NCI-H1092 (cell line): ENCODE data around the gene C11orf52.
"Not testable (repeated sequence)": the region's sequence is repeated elsewhere in the genome, so short reads cannot be mapped to it uniquely, and the experiment has no call there.

Experiments
- DNase-seq: peaks from one replicate; lab custom pipeline; 2025; lab: John Stamatoyannopoulos, UW

The C11orf52 gene

DNA sequence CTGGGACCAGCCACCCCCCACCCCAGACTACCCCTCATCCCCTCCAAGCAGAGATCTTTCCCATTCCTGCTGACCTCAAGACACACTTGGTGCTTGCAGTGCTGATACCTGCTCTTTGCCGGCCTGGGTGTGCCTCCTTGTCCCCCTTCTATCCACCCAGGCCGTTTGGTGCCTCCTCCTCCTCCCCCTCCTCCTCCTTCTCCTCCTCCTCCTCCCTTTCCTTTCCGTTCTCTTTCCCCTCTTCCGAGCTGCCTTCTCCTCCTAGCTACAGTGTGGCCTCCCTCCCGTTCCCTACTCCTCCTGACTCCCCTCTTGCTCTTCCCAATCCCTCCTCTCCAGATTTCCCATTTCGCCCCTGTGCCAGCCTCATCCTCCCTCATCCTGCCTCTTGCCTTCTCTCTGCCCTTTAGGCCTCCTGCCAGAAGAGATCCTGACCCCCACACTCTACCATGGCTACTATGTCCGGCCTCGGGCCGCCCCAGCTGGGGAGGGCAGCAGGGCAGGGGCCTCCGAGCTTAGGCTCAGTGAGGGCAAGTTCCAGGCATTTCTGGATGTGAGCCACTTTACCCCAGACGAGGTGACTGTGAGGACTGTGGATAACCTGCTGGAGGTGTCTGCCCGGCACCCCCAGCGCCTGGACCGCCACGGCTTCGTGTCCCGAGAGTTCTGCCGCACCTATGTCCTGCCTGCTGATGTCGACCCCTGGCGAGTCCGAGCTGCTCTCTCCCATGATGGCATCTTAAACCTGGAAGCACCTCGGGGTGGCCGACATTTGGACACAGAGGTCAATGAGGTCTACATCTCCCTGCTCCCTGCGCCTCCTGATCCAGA, 5.5 kb upstream of the C11orf52 start:
- DNase-seq, result no peak

DNA sequence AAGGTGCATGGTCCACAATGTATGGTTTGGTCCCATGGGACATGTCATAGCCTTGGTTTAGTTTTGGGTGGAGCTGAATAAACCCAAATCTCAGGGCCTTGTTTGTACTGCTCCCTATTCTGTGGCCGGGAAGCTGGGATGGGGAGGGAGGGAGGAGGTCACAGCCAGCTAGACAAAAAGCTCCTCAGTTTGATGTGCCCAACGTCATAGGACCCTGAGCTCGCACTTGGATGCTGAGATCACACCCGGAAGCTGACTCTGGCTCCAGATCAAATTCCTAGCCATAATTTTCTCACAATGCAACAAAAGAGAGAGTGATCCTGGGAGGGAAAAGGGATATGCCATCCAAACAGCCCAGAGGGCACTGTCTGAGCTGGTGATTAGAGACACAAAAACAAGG, 4.7 kb upstream of the C11orf52 start:
- DNase-seq, result no peak

DNA sequence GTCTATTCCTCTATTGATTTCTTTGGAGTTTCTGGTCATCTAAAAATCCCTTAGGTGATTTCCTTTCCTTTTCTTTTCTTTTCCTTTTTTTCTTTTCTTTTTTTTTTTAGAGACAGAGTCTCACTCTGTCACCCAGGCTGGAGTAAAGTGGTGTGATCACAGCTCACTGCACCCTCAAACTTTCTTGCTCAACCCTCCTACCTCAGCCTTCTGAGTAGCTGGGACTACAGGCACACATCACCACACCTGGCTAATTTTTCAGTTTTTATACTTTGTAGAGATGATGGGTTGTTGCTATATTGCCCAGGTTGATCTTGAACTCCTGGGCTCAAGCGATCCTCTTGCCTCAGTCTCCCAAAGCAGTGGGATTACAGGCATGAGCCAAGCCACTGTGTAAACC, 1.9 kb upstream of the C11orf52 start:
- DNase-seq, result no peak

DNA sequence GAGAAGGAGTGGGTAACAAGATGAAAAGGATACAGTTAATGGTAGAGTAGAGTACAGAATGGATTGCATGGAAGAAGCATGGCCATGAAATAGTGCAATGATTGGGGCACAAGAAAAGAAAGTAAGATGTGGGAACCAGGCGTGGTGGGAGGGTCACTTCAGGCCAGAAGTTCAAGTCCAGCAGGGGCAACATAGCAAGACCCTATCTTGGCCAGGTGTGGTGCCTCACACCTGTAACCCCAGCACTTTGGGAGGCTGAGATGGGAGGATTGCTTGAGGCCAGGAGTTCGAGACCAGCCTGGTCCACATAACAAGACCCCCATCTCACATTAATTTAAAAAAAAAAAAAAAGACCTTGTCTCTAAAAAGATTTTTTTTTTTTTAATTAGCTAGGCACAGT, 1.4 kb upstream of the C11orf52 start:
- no peak for DNase-seq

DNA sequence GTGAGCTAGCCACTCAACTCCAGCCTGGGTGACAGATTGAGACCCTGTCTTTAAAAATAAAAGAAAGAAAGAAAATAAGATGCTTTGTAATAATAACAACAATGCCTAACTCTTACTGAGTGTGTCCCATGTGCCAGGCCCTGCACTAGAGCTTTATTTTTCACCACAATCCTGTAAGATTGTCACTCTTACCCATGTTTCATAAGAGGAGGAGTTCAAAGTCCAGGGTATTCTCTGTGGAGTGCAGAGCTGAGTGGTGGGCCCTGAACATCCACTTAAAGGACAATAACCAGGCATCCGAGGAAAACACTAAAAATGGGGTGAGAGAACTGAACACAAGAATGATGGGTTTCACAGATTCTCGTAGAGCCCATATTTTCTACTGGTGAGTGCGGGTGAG, 925 bp upstream of the C11orf52 start:
- DNase-seq, result no peak

DNA sequence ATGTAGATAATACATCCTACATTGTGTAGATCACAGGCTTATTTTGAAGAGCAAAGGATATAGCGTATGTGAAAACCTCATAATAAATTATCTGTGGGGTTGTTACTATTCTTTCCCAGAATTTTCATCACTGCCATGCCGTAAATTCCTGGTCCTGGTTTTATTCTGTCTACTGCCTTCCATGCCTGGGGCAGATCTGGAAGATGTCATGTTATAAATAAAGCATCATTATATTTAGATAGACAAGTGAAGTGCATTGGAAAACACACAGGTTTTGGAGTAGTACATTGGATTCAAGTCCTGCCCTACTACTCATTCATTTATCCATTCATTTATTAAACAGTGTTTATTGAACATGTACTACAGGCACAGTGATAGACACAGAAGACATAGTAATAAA, 2.2 kb downstream of the C11orf52 start:
- DNase-seq, result no peak

DNA sequence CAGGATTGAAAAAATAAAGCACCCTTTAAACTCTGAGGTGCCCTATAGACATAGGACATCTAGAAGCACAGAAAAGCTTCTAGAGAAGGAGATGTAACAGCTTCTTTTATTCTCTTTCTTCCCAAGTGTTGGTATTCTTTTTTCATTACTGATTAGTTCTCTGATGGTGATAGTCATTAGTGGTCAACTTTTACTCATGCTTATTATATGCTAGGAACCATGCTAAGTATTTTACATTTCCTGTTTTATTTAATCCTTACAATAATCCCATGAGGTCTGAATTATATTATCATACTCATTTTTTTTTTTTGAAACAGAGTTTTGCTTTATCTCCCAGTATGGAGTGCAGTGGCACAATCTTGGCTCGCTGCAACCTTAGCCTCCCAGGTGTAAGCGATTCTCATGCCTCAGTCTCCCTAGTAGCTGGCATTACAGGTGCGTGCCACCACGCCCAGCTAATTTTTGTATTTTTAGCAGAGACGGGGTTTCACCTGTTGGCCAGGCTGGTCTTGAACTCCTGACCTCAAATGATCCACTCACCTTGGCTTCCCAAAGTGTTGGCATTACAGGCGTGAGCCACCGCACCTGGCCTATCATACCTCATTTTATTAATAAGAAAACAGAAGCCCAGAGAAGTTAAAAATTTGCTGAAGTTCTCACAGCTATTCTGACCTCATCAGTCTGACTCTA, 3.0 kb downstream of the C11orf52 start:
- DNase-seq, result no peak

DNA sequence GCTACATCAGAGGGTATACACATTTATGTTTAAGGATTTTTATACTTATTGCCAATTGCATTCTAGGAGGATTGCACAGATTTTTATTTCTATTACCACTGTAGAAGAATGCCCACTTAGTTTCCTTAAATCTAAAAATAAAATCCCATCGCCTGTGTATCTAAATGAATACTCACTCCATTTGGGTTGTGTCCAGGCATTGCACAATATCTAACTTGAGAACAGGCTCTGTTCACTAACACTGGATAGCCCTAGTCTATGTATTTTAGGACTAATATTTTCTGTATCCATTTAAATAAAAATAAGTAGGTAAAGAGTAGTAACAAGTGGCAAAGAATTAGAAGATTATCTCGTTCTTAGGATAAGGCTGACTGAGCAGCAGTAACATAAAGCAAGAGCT, 4.1 kb downstream of the C11orf52 start:
- DNase-seq, result no peak

DNA sequence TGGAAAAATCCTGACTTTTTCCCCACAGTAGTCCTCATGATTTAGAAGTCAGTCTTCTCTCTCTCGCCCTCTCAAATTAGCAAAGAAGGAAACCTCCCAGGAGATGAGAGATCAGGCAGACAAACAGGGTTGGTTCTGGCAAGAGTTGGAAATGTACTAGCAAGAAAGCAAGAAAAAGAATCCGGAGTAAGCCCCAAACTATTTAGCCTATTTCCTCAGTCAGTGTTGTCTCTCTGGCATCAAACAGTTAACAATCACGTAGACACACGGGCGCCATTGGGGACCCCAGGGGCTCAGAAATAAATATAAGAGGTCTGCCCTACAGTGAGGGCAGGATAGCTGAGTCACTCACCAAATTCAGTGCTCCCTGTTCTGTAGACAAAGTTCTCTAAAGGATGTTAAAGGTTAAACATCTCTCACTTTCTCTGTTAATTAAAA, 4.7 kb downstream of the C11orf52 start:
- no peak for DNase-seq

DNA sequence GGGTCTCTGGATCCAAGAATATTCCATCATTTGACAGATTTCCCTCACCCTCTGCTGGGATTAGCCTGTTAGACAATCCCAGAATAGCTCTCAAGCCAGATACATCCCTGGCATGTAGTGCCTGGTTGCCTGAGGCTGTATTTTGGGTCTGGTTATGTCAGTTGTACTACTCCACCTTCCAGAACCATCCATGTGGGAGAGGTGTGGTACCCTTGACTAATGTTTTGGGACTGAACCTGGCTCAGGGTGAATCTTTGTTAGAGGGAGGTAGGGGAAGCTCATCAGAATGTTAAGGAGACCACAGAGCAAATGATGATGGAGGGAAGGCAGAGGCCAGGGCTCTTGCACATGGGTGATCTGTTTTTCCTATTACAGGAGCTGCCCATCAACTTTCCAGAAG, 5.2 kb downstream of the C11orf52 start:
- DNase-seq, result no peak

DNA sequence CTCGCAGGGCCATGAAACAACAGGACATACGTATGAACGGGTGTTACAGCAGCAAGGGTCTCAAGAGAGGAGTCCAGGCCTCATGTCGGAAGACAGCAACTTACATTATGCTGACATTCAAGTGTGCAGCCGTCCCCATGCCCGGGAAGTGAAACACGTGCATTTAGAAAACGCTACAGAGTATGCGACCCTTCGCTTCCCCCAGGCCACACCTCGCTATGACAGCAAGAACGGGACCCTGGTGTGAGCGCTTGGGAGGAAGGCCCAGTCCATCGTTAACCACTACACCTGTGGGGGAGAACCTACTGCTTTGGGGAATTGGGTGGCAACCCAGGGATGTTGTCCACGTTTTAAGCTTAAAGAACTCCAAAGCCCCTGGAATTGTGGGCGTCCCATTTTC, 7.2 kb downstream of the C11orf52 start:
- DNase-seq, result no peak

DNA sequence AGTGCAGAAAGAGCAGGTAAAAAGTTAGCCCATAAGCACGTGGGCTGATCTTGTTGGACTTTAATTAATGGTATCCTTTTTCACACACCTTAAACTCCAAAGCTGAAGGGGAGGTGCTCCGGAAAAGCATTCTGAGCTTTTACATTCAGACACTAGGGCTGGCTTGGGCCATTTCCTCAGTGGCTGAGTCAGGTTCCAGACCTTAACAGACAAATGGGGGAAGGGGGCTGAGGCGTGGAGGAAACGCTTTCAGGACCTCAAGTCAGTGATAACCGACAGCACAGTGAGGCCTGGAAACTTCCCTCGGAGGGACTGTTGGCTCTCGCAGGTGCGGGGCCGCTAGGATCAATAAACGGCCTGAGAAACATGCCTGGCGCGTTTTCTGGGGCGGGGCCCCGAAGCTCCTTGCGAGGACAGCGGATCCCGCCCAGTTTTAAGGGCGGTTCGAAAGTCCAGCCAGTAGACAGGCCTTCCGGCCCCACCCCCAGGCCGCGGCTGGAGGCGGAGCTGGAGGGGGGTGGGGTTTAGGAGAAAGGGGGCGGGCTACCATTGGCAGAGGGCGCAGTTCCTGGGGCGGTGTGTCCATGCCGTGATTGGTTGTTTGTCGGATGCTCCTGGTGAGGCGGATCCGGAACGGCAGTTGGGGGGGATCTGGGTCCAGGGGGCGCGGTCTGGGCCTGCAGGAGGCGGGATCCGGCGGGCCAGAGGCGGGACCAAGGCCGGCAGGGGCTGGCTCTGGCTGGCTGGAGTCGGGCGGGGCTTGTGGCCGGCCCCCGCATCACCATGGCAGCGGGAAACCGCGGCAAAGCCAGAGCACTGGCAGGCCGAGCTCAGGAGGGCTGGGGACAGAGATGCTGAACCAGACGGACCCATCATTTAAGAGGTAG, 8.0 kb downstream of the C11orf52 start:
- peak; percentile 99 for DNase-seq

DNA sequence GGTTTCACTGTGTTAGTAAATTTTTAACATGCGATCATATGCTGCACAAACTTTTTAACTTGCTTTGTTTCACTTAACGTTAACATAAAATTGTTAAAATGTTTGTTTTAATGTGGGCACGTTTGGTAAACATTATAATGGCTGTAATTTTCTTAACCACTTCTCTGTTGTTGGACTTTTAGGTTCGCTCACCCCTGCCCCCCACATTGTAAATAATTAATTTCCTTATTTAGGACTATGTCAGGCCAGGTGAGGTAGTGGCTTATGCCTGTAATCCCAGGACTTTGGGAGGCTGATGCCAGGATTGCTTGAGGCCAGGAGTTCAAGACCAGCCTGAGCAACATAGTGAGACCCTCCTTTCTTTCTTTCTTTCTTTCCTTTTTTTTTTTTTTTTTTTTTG, 11.8 kb downstream of the C11orf52 start:
- no peak for DNase-seq

DNA sequence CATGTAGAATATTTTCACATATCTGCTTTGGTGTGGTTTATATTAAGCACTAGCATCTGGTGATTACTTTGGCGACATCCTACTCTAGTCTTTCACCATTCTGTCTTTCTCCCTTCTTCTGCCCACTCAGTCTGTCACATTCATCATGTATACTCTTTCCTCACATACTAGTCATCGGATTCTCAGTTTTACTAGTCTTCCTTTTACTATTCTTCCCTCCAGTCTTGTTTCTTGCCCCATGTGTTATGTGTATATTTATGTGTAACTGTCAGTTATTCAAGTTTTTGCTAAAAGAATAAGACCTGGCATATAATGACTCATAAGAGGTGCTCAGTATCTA, 13.9 kb downstream of the C11orf52 start:
- no peak for DNase-seq

DNA sequence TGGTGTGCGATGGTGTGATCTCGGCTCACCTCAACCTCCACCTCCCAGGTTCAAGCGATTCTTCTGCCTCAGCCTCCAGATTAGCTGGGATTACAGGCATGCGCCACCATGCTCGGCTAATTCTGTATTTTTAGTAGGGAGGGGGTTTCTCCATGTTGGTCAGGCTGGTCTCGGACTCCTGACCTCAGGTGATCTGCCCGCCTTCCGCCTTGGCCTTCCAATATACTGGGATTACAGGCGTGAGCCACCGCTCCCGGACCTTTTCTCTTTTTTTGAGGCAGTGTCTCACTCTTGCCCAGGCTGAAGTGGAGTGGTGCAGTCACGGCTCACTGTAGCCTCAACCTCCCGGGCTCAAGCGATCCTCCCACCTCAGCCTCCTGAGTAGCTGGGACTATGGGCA, 14.5 kb downstream of the C11orf52 start:
- DNase-seq, result not testable (repeated sequence)

DNA sequence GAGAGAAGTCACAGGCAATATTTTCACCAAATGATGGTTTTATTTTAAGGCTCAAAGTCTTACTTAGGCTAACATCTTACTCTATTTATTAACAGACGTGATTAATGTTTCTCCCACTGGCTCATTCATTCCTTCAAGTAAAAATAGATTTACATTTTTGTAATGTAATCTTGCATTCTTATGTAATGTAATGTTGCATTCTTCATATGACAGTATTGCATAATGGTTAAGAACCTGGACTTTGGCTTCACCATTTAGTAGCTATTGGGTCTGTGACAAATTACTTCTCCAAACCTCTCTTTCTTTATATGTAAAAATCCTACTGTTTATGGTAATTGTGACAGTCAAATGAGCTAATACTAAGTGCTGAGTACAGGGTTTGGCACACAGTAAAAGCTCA, 15.2 kb downstream of the C11orf52 start:
- no peak for DNase-seq

DNA sequence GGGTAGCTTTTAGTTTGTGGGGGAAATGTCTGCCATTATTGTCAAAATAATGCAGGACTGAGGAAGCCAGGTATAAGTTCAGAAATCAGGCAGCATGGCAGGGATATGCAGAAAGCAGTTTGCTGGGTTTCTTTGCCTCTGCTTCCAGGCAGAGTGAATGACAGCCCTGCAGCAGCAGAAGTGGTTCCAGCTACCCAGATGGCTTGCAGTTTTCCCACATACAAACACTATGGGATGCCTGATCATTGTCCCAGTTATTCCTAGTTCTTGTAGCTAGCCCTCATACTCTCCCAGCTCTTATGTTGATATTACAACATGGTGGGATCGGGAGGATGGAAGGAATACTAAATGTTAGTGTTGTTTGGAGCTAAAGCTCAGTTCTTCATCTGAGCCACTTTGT, 15.6 kb downstream of the C11orf52 start:
- no peak for DNase-seq

DNA sequence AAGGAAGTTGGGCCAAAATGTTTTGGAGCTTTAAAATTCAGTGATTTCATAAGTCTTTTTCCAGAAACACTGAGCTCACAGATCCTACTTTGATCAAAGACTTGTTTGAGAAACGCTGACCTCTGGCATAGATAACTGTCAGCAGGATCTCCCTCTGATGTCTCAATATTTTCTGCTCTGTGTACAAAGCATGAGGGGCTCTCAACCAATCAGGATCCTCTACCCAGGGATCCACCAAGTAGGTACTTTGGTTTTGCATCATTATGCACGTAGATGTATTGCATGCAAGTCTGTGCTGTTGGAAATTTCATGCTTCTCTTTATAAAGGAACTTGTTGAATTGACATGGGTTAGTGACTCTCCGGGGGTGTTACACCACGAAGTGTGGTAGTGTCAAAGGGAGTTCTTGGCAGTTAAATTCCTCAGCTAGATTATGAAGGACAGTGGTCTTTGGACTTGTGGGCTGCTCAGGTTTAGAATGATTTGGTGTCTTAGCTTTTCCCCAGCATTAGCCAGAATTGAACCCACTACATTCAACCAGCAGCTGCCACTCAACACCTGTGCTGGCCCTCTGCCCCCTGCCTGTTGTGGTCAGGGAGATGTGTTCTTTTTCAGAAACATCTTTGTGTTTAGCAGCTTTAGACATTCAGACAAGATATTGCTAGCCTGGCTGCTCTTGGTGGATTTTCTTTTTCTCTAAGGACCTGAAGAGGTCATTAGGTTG, 16.8 kb downstream of the C11orf52 start:
- no peak for DNase-seq

DNA sequence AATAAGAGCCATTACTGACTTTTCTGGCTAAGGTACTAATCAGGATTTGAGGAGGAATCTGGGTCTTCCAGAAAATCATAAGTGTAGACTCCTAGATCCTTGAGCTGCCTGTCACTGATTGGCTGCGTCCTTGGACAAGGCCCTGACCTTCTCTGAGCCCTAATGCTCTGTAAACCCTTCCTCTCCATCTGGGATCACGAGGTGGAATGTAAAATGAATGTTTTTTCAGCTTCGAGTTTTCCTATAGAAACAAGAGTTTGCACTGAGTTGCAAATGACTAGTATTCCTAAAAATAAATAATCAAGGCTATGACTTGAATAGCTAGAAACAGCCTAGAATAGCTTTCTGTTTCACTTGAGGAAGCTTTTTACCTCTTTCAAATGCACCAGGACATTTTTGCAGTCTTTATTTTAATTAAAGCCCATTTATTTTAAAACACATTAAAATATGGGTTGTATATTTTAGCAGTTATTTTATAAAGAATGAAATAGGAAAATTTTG, 17.4 kb downstream of the C11orf52 start:
- DNase-seq, result no peak

DNA sequence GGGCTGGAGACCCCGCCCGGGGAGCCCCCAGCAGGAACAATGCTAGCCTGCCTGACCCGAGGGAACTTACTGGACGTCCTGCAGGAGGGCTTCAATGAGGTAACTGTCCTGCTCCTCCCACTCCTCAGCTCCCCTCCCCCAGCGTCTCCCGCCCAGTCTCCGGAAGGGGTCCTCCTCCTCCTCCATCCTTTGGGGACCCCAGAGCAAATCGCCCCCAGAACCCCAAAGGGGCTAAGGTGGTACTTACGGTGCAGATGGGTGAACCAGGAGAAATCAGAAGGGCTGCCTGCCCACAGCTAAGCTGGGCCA, 18.7 kb downstream of the C11orf52 start:
- no peak for DNase-seq

DNA sequence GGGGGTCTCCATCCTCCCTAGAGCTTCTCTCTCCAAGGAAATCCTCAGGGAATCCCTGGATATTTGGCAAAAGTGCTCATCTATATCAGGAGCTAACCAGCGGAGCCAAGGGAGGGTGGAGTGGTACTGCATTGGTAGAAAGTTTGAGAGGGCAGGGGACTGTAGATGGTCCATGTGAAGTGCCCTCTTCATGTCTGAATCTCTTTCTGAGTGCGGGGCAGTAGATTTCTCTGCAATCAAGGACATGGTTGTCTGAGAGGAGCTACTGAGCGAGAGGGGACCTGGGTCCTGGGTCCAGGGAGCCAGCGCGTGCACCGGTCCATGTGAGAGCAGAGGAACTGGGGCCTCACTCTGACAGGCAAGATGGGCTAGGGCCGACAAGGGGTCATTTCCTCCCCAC, 19.1 kb downstream of the C11orf52 start:
- no peak for DNase-seq

DNA sequence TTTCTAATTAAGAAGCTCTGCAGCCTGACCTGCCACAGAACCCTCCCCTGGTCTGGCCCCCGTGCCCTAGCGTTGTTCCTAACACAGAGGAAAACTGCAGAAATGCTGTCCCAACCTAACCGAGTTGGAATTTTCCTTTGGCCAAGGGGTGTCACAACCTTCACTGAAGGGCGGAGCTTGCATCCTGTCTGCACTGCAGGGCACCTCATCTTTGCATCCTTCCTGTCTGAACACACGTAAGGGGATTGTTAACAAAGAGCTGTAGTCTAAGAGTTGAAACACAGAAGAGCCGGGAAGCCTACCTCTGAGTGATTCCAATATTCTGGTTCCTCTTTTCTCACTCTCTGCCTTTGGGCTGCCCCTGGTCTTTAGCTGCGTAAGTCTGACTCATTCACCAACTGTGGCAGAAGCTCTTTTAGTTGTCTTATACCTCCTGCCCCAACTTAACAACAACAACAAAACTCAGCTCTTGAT, 20.0 kb downstream of the C11orf52 start:
- no peak for DNase-seq
